ENCODE measurements around the gene RNU7-1.

- no peak for TF ChIP-seq CBX8 (IDR thresholded peaks at IDR 0.05)
- no peak for TF ChIP-seq CTCF (IDR thresholded peaks at IDR 0.05)
- TF ChIP-seq, protein P1, sequence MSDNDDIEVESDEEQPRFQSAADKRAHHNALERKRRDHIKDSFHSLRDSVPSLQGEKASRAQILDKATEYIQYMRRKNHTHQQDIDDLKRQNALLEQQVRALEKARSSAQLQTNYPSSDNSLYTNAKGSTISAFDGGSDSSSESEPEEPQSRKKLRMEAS (IDR thresholded peaks at IDR 0.05), result no peak
These were observed 10.1 kb downstream of the RNU7-1 start for GRCh38 chr12:6953442-6954315.

Data from A549 (cell line).